ENCODE results near the gene ARAP1. TPM values are rescaled to one million over a fixed set of nuclear protein-coding genes. Genes with fewer than 3 reads are reported as not detected.

ARAP1 gene
- polyA plus RNA-seq, 1 donor (not counting 4 experiments of a cell fraction or from before 2014, with no cell fraction given), result 32.8 TPM

GRCh38 chr11:72782081-72782920, 30.1 kb upstream of the ARAP1 start:
- Histone ChIP-seq H3K4me3 (ENCODE audit: control insufficient read depth in 2 of 3, extremely low read depth in 1 of 3, insufficient read depth in 2 of 3, low read depth in 1 of 3, low read length in 3 of 3) (peak overlapping the region in 2 of 3 experiments; percentile 11 to 23), H3K9me1 (ENCODE audit: control insufficient read depth, extremely low read depth, insufficient read depth, low read length) (no peaks in the 10 kb centered on the region), H3K79me2 (ENCODE audit: control insufficient read depth, insufficient read depth, low read length) (no peaks in the 10 kb centered on the region), H3K4me1 (ENCODE audit: control insufficient read depth, extremely low read depth, insufficient read depth, low read length) (peaks cover 19% of the 10 kb centered on the region), H3K9me3 (ENCODE audit: control insufficient read depth, low read depth, low read length) (no peaks in the 10 kb centered on the region), H3K27me3 (ENCODE audit: control insufficient read depth, extremely low read depth, insufficient read depth, low read length) (no peaks in the 10 kb centered on the region), H3K27ac (ENCODE audit: control insufficient read depth, insufficient read depth, low read length) (no peak overlapping the region), H3K4me2 (ENCODE audit: control insufficient read depth, extremely low read depth, insufficient read depth, low read depth, low read length) (peak overlapping the region; percentile 54), H3K9ac (ENCODE audit: control insufficient read depth, extremely low read depth, insufficient read depth, low read length) (peak overlapping the region; percentile 33), H2AFZ (ENCODE audit: control insufficient read depth, low read length) (peak overlapping the region; percentile 58), H3K36me3 (ENCODE audit: control insufficient read depth in 2 of 2, extremely low read depth in 1 of 2, insufficient read depth in 2 of 2, low read length in 2 of 2) (peaks cover 0 to 2% of the 10 kb centered on the region in 2 experiments), H4K20me1 (ENCODE audit: control insufficient read depth, extremely low read depth, insufficient read depth, low read length) (no peaks in the 10 kb centered on the region)
- DNase-seq (ENCODE audit: low read depth, low spot score) (no peak), FAIRE-seq (no peak)
- TF ChIP-seq CTCF (optimal IDR thresholded peaks at IDR 0.05 in 1 of 3, IDR thresholded peaks at IDR 0.05 in 1 of 3, conservative IDR thresholded peaks at IDR 0.05 in 1 of 3; ENCODE audit: extremely low read depth in 1 of 3, insufficient read depth in 2 of 3, low read length in 3 of 3) (no peak), EZH2 (IDR thresholded peaks at IDR 0.05; ENCODE audit: low read length) (no peak)
- dilution Hi-C loops (cut with MboI; ENCODE audit: extremely low pct_ligation_motif_present, low sequenced_read_pairs), result no loop called here

- no peak for TF ChIP-seq EZH2 (IDR thresholded peaks at IDR 0.05; ENCODE audit: low read length)
- TF ChIP-seq CTCF (optimal IDR thresholded peaks at IDR 0.05 in 1 of 3, IDR thresholded peaks at IDR 0.05 in 1 of 3, conservative IDR thresholded peaks at IDR 0.05 in 1 of 3; ENCODE audit: extremely low read depth in 1 of 3, insufficient read depth in 2 of 3, low read length in 3 of 3), result no peak
- H3K9me1 ChIP-seq (ENCODE audit: control insufficient read depth, extremely low read depth, insufficient read depth, low read length), result no peaks in the 10 kb centered on the region
- no peaks in the 10 kb centered on the region for H3K27me3 ChIP-seq (ENCODE audit: control insufficient read depth, extremely low read depth, insufficient read depth, low read length)
- no peak for FAIRE-seq
- H3K79me2 ChIP-seq (ENCODE audit: control insufficient read depth, insufficient read depth, low read length), result no peaks in the 10 kb centered on the region
- peaks cover 19% of the 10 kb centered on the region for H3K4me1 ChIP-seq (ENCODE audit: control insufficient read depth, extremely low read depth, insufficient read depth, low read length)
- dilution Hi-C loops (cut with MboI; ENCODE audit: extremely low pct_ligation_motif_present, low sequenced_read_pairs), result no loop called here
- H3K4me3 ChIP-seq (ENCODE audit: control insufficient read depth in 2 of 3, extremely low read depth in 1 of 3, insufficient read depth in 2 of 3, low read depth in 1 of 3, low read length in 3 of 3), result peak overlapping the region; percentile 39 to 70 (median 61)
- no peaks in the 10 kb centered on the region for H4K20me1 ChIP-seq (ENCODE audit: control insufficient read depth, extremely low read depth, insufficient read depth, low read length)
- no peaks in the 10 kb centered on the region for H3K9me3 ChIP-seq (ENCODE audit: control insufficient read depth, low read depth, low read length)
- DNase-seq (ENCODE audit: low read depth, low spot score), result no peak
- H3K4me2 ChIP-seq (ENCODE audit: control insufficient read depth, extremely low read depth, insufficient read depth, low read depth, low read length), result peak overlapping the region; percentile 79
- H3K36me3 ChIP-seq (ENCODE audit: control insufficient read depth in 2 of 2, extremely low read depth in 1 of 2, insufficient read depth in 2 of 2, low read length in 2 of 2), result peaks cover 0 to 5% of the 10 kb centered on the region in 2 experiments
- H3K27ac ChIP-seq (ENCODE audit: control insufficient read depth, insufficient read depth, low read length), result no peak overlapping the region
- peak overlapping the region; percentile 63 for H3K9ac ChIP-seq (ENCODE audit: control insufficient read depth, extremely low read depth, insufficient read depth, low read length)
- H2AFZ ChIP-seq (ENCODE audit: control insufficient read depth, low read length), result peak overlapping the region; percentile 58
Observed at GRCh38 chr11:72781313-72782080, 29.3 kb upstream of the ARAP1 start.
